Fibroblast of villous mesenchyme (primary cell): Measurements from ENCODE around the gene NXPH2. TPM values are rescaled to one million over a fixed set of nuclear protein-coding genes. Genes with fewer than 3 reads are reported as not detected.
"Not testable (repeated sequence)": the region's sequence is repeated elsewhere in the genome, so short reads cannot be mapped to it uniquely, and the experiment has no call there.

Experiments used
- DNase-seq: peaks from one replicate; pipeline ENCODE4 v3.0.0-alpha.2; 2010; ENCODE audit warnings: low read depth
- H3K4me3 ChIP-seq: 2 replicates; pipeline ENCODE4 v1.5.1; 2011; ENCODE audit warnings: low read depth, mild to moderate bottlenecking, low read length
- total RNA-seq: library from RNA; depleted of rRNA; stranded (reverse); fragments of >200 nt; gene quantifications from 2 replicates; pipeline ENCODE4 v1.2.3, GENCODE V29; 2012
- TF ChIP-seq, protein P1 (sequence below): IDR thresholded peaks from 2 replicates; pipeline ENCODE4 v1.5.1; 2012; ENCODE audit warnings: low read depth, mild to moderate bottlenecking, low read length; ENCODE audit not compliant: insufficient read depth

NXPH2 gene
- total RNA-seq, 1 donor = under 0.01 TPM

DNA sequence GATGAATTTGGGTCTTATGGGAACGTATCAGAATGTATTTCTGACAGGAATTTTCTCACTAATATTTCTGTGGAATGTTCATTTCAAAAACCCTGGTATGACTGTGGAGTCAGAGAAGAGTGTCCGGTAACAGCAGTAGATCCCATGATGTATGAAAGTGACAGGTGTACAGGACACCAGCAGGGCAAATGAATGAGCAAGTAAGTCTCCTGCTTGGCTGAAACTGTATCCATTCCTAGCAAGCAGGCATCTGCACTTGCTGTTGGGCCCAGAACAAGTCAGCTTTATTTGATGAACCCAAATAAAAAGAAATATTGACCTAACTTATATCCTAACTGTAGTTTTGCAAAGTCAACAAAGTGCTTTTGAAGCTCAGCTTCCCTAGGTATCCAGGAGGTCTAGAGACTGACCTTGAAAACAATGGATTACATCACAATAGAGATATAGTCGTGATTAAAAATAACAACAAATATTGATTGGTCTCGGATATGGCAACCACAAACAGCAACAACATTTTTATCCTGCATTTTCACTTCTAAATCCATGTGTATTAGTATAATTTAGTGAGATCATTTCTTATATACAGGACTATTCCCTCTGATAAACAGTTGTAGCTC, 37.6 kb downstream of the NXPH2 start:
- DNase-seq = no peak

DNA sequence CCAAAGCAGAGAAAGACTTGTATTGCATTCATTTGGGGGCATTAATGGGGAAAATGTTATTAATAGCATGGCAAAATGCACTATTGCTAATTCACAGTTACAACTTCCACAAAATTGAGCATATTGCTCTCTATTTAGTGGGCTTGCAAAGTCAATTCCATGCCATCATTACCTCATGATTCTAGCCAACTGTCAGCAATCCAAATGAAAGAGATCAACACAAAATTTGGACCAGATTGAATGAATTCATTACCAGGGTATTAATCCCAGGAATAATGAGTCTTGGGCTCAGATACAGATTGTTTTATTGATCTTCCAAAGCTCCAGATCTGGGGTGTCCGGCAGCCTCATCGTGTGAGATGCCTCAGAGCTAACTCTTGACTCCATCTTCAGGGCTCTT, 38.3 kb downstream of the NXPH2 start:
- no peak overlapping the region for H3K4me3 ChIP-seq
- DNase-seq = no peak
- TF ChIP-seq, protein P1, sequence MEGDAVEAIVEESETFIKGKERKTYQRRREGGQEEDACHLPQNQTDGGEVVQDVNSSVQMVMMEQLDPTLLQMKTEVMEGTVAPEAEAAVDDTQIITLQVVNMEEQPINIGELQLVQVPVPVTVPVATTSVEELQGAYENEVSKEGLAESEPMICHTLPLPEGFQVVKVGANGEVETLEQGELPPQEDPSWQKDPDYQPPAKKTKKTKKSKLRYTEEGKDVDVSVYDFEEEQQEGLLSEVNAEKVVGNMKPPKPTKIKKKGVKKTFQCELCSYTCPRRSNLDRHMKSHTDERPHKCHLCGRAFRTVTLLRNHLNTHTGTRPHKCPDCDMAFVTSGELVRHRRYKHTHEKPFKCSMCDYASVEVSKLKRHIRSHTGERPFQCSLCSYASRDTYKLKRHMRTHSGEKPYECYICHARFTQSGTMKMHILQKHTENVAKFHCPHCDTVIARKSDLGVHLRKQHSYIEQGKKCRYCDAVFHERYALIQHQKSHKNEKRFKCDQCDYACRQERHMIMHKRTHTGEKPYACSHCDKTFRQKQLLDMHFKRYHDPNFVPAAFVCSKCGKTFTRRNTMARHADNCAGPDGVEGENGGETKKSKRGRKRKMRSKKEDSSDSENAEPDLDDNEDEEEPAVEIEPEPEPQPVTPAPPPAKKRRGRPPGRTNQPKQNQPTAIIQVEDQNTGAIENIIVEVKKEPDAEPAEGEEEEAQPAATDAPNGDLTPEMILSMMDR = no peak

More for the DNA sequence above, 37.6 kb downstream of the NXPH2 start:
- no peak overlapping the region for H3K4me3 ChIP-seq
- TF ChIP-seq, protein P1 = no peak

DNA sequence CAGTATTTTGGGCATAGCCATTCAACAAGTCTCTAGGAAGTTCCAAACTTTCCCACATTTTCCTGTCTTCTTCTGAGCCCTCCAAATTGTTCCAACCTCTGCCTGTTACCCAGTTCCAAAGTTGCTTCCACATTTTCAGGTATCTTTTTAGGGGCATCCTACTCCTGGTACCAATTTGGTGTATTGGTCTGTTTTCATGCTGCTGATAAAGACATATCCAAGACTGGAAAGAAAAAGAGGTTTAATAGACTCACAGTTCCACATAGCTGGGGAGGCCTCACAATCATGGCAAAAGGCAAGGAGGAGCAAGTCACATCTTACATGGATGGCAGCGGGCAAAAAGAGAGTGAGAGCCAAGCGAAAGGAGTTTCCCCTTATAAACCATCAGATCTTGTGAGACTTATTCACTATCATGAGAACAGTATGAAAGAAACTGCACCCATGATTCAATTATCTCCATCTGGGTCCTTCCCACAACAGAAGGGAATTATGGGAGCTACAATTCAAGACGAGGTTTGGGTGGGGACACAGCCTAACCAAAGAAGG, 43.1 kb downstream of the NXPH2 start:
- DNase-seq, H3K4me3 ChIP-seq: not testable (repeated sequence)

DNA sequence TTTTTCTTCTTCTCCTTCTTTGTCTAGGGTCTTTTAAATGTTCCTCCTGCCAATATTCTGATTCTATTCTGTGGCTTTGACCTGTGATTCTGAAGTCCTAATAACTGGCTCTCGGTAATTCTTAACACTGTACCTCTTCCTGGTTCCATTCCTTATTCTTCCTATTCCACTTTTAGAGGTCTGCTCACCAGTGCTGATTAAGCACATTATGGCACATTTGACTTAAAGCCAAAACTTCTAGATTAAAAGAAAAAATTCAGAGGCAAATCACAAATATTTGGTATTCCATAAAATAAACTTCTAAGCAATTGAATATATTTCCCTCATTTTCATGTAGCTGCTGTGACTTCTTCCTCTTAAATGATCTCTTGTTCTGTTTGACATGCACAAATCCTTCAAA, 47.5 kb downstream of the NXPH2 start:
- no peak overlapping the region for H3K4me3 ChIP-seq
- no peak for DNase-seq
- TF ChIP-seq, protein P1 = no peak

DNA sequence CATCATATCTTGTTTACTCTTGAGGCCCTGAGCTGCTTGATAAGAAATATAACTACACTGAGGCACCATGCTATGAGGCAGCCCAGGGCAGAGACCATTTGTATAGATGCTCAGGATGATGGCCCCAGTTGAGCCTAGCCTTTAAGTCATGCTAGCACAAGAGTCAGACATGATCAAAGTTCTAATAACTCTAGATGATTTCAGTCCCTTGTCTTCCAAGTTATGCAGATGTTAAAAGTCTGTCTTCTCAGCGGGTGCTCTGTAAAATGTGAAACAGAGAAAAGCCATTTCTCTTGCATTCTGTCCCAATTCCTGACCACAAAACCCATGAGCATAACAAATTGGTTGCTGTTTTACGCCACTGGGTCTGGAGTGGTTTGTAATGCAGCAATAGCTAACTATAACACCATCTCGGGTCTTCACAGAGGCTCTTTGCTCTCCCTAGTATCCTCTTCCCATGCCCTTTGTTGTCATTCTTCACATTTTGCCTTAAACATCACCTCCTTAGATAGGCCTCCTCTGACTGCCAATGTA, 49.6 kb downstream of the NXPH2 start:
- TF ChIP-seq, protein P1 = no peak
- no peak for DNase-seq
- no peak overlapping the region for H3K4me3 ChIP-seq

DNA sequence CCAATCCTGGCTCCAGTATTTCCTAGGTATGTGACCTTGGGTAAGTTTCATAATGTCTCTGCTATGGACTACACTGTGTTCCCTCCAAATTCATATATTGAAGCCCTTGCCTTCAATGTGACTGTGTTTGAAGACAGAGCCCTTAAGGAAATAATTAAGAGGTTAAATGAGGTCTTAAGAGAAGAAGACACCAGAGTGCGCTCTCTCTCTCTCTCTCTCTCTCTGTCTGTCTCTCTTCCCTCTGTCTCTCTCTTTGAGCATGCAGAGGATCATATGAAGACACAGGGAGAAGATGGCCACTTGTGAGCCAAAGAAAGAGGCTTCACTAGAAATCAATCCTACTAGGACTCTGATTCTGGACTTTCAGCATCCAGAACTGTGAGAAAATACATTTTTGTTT, 52.2 kb downstream of the NXPH2 start:
- TF ChIP-seq, protein P1 = no peak
- H3K4me3 ChIP-seq = no peak overlapping the region
- DNase-seq = no peak

DNA sequence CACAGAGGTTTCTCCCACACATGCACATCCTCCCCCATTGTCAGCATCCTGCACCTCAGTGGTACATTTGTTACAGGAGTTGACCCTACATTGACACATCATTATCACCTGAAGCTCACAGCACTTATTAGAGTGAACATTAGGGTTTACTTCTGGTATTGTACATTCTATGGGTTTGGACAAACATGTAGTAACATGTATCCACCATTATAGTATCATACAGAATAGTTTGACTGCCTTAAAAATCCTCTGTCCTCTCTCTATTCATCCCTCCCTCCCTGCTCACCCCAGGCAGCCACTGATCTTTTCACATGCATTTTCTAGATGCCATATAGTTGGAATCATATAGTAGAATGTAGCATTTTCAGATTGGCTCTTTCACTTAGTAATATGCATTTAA, 53.5 kb downstream of the NXPH2 start:
- TF ChIP-seq, protein P1 = no peak
- H3K4me3 ChIP-seq = no peak overlapping the region
- no peak for DNase-seq
